HG02885 (cell line): Measurements from ENCODE around the gene TRIB2.

ENCODE experiments used
- ATAC-seq: cut with Tn5 transposase; IDR thresholded peaks from one replicate; pipeline ENCODE4 v1.9.1; 2021; ENCODE audit warnings: mild to moderate bottlenecking; ENCODE audit not compliant: unreplicated experiment, poor library complexity

TRIB2 gene

GRCh38 chr2:12770300-12770968 is 53.7 kb downstream of the TRIB2 start:
- no peak for ATAC-seq

- no peak for ATAC-seq
Observed at GRCh38 chr2:12771154-12771553, 54.4 kb downstream of the TRIB2 start.

- no peak for ATAC-seq
Observed at GRCh38 chr2:12773586-12774394, 57.1 kb downstream of the TRIB2 start.

- ATAC-seq = no peak
Observed at GRCh38 chr2:12774395-12774727, 57.6 kb downstream of the TRIB2 start.

GRCh38 chr2:12776521-12776961 is 59.8 kb downstream of the TRIB2 start:
- ATAC-seq = no peak

- ATAC-seq = no peak
Observed at GRCh38 chr2:12778369-12778768, 61.6 kb downstream of the TRIB2 start.

- no peak for ATAC-seq
Observed at GRCh38 chr2:12778811-12779579, 62.3 kb downstream of the TRIB2 start.

- ATAC-seq = no peak
Observed at GRCh38 chr2:12781329-12781728, 64.6 kb downstream of the TRIB2 start.

- no peak for ATAC-seq
Observed at GRCh38 chr2:12787891-12788801, 71.4 kb downstream of the TRIB2 start.

GRCh38 chr2:12791906-12792305 is 75.2 kb downstream of the TRIB2 start:
- no peak for ATAC-seq
